ENCODE data around the gene RAB11FIP4.

The RAB11FIP4 gene

GRCh38 chr17:31470592-31470991 lies 79.1 kb downstream of the RAB11FIP4 start:
- DNase-seq (ENCODE audit: low read depth in 1 of 2, low spot score in 1 of 2), result no peak
- Histone ChIP-seq H3K27ac (replicated peaks) (no peak overlapping the region), H3K4me3 (replicated peaks; ENCODE audit: insufficient read depth, low read length) (no peak overlapping the region), H3K27me3 (ENCODE audit: insufficient read depth, poor library complexity, severe bottlenecking) (no peaks in the 10 kb centered on the region)
- TF ChIP-seq SPI1 (IDR thresholded peaks at IDR 0.05; ENCODE audit: borderline replicate concordance, low read depth), result no peak
- TF ChIP-seq, protein P1, sequence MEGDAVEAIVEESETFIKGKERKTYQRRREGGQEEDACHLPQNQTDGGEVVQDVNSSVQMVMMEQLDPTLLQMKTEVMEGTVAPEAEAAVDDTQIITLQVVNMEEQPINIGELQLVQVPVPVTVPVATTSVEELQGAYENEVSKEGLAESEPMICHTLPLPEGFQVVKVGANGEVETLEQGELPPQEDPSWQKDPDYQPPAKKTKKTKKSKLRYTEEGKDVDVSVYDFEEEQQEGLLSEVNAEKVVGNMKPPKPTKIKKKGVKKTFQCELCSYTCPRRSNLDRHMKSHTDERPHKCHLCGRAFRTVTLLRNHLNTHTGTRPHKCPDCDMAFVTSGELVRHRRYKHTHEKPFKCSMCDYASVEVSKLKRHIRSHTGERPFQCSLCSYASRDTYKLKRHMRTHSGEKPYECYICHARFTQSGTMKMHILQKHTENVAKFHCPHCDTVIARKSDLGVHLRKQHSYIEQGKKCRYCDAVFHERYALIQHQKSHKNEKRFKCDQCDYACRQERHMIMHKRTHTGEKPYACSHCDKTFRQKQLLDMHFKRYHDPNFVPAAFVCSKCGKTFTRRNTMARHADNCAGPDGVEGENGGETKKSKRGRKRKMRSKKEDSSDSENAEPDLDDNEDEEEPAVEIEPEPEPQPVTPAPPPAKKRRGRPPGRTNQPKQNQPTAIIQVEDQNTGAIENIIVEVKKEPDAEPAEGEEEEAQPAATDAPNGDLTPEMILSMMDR (IDR thresholded peaks at IDR 0.05; ENCODE audit: insufficient read depth, low read length), result no peak
- TF ChIP-seq GABPA (IDR thresholded peaks at IDR 0.05; ENCODE audit: low read depth), result no peak
- no peak for TF ChIP-seq REST (IDR thresholded peaks at IDR 0.05; ENCODE audit: insufficient replicate concordance, low read depth)
- TF ChIP-seq POLR2AphosphoS5 (IDR thresholded peaks at IDR 0.05; ENCODE audit: low read depth), result no peak

DNA sequence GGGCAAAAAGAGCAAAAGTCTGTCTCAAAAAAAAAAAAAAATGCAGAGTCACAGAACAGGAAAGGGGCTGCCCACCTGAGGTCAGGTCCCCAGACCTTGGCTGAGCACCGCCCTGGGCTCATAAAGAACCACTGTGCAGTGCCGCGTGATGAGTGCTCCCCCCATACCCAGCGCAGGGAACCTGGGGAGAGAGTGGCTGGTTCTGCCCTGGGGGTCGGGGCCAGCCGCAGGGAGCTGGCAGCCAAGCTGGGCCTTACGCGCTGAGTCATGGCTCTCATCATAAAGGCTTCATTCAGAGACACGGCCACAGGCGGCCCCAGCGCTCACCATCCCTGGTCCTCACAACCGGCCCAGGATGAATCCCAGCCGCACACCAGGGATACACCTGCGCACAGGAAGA lies 80.7 kb downstream of the RAB11FIP4 start:
- H3K4me3 ChIP-seq (replicated peaks; ENCODE audit: insufficient read depth, low read length), result no peak overlapping the region
- no peak for DNase-seq (ENCODE audit: low read depth in 1 of 2, low spot score in 1 of 2)
- TF ChIP-seq REST (IDR thresholded peaks at IDR 0.05; ENCODE audit: insufficient replicate concordance, low read depth) (no peak), POLR2AphosphoS5 (IDR thresholded peaks at IDR 0.05; ENCODE audit: low read depth) (no peak), GABPA (IDR thresholded peaks at IDR 0.05; ENCODE audit: low read depth) (no peak), SPI1 (IDR thresholded peaks at IDR 0.05; ENCODE audit: borderline replicate concordance, low read depth) (no peak)
- TF ChIP-seq, protein P1 (IDR thresholded peaks at IDR 0.05; ENCODE audit: insufficient read depth, low read length), result no peak
- no peak overlapping the region for H3K27ac ChIP-seq (replicated peaks)
- no peaks in the 10 kb centered on the region for H3K27me3 ChIP-seq (ENCODE audit: insufficient read depth, poor library complexity, severe bottlenecking)

GRCh38 chr17:31475378-31476162 lies 84.1 kb downstream of the RAB11FIP4 start:
- Histone ChIP-seq H3K27me3 (ENCODE audit: insufficient read depth, poor library complexity, severe bottlenecking) (no peaks in the 10 kb centered on the region), H3K4me3 (replicated peaks; ENCODE audit: insufficient read depth, low read length) (no peak overlapping the region), H3K27ac (replicated peaks) (no peak overlapping the region)
- TF ChIP-seq POLR2AphosphoS5 (IDR thresholded peaks at IDR 0.05; ENCODE audit: low read depth) (no peak), REST (IDR thresholded peaks at IDR 0.05; ENCODE audit: insufficient replicate concordance, low read depth) (no peak), SPI1 (IDR thresholded peaks at IDR 0.05; ENCODE audit: borderline replicate concordance, low read depth) (no peak), GABPA (IDR thresholded peaks at IDR 0.05; ENCODE audit: low read depth) (no peak)
- TF ChIP-seq, protein P1 (IDR thresholded peaks at IDR 0.05; ENCODE audit: insufficient read depth, low read length), result no peak
- DNase-seq (ENCODE audit: low read depth in 1 of 2, low spot score in 1 of 2), result no peak
